ENCODE data around the gene SYT2. TPM values are rescaled to one million over a fixed set of nuclear protein-coding genes. Genes with fewer than 3 reads are reported as not detected.

The SYT2 gene
- total and polyA plus RNA-seq, 9 of the 15 experiments (the other 6 are each of a cell fraction or from before 2014, with no cell fraction given): not detected

DNA sequence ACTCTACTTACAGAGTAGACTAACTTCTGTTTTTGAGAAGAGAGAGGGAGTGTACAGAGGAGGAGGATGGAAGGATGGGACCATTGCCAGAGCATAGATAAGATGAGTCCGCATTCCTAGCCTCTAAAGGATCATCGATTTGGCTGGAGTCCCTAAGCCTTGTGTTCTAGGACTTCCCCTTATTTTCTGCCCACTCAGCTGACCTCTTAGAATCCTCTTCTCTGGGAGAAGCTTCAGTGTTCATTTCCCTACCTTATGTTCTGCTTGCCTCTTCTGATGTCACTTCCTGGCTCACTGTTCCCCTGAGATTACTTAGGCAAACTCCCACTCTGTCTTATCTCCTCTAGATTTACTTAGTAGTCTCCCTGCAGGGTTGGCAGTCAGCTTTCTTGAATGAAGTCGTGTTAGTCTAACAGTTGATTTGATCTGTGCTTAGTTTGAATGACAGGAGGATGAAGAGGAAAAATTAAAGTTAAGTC is 156.7 kb downstream of the SYT2 start (continued):
- TF ChIP-seq IRF9 (tag; IDR thresholded peaks at IDR 0.05) (no peak), TRIM24 (IDR thresholded peaks at IDR 0.05) (peak; percentile 87 to 92), SMAD4 (CRISPR knock-in tag; conservative IDR thresholded peaks at IDR 0.05) (peak; percentile 63), NR2C1 (IDR thresholded peaks at IDR 0.05) (peak; percentile 68), NR2C1 (tag; IDR thresholded peaks at IDR 0.05) (peak; percentile 64; the same call in 1 of the 2 replicates), MTF1 (CRISPR knock-in tag; IDR thresholded peaks at IDR 0.05; ENCODE audit: borderline replicate concordance) (no peak), MCM2 (IDR thresholded peaks at IDR 0.05; ENCODE audit: low read depth) (no peak), CREB1 (IDR thresholded peaks at IDR 0.05) (peak; percentile 81), CREB1 (CRISPR knock-in tag; IDR thresholded peaks at IDR 0.05) (peak; percentile 60; the same call in 1 of the 2 replicates), ZNF133 (CRISPR knock-in tag; IDR thresholded peaks at IDR 0.05) (no peak), ZNF778 (CRISPR knock-in tag; IDR thresholded peaks at IDR 0.05) (no peak), TEAD2 (tag; IDR thresholded peaks at IDR 0.05) (peak; percentile 81; the same call in 1 of the 2 replicates), HEY1 (CRISPR knock-in tag; IDR thresholded peaks at IDR 0.05; ENCODE audit: borderline replicate concordance) (no peak), DPF2 (IDR thresholded peaks at IDR 0.05) (peak; percentile 99), MAFG (tag; conservative IDR thresholded peaks at IDR 0.05) (peak; percentile 93), ZNF324 (CRISPR knock-in tag; IDR thresholded peaks at IDR 0.05) (no peak), MTA1 (IDR thresholded peaks at IDR 0.05; ENCODE audit: borderline replicate concordance) (peak; percentile 92), ESRRB (CRISPR knock-in tag; IDR thresholded peaks at IDR 0.05; ENCODE audit: borderline replicate concordance) (no peak), TARDBP (IDR thresholded peaks at IDR 0.05) (peak; percentile 34; the same call in 1 of the 2 replicates), SIN3B (IDR thresholded peaks at IDR 0.05; ENCODE audit: low read depth) (no peak), TAF9B (IDR thresholded peaks at IDR 0.05; ENCODE audit: partially characterized antibody) (peak; percentile 89), ATF7 (IDR thresholded peaks at IDR 0.05) (peak; percentile 96), SMARCA5 (IDR thresholded peaks at IDR 0.05) (no peak), NRF1 (conservative IDR thresholded peaks at IDR 0.05 in 1 of 2, IDR thresholded peaks at IDR 0.05 in 1 of 2) (peak; percentile 41 to 51; a peak in 1 of 4 replicates), ELF1 (tag; IDR thresholded peaks at IDR 0.05) (peak; percentile 61), ZNF143 (CRISPR knock-in tag; IDR thresholded peaks at IDR 0.05) (no peak), SPI1 (IDR thresholded peaks at IDR 0.05; ENCODE audit: borderline replicate concordance, low read depth, low read length) (peak; percentile 95), MAX (CRISPR knock-in tag; IDR thresholded peaks at IDR 0.05) (no peak), BRF2 (IDR thresholded peaks at IDR 0.05; ENCODE audit: borderline replicate concordance, insufficient read depth, insufficient read length) (no peak), CBFA2T3 (IDR thresholded peaks at IDR 0.05) (peak; percentile 95)
